MM.1S (cell line): ENCODE results near the gene CFAP54.

Source experiments
- DNase-seq: peaks from one replicate; pipeline ENCODE4 v3.0.0-alpha.2; 2015
- H2AFZ ChIP-seq: fragments of 300-600 bp; sonication (generic); 2 replicates; pipeline ENCODE4 v1.6.0; 2016; ENCODE audit warnings: antibody characterized with exemption, low read length
- H3F3A ChIP-seq: fragments of 300-600 bp; sonication (generic); 2 replicates; pipeline ENCODE4 v1.6.1; 2016; ENCODE audit warnings: mild to moderate bottlenecking, antibody characterized with exemption, low read length, moderate library complexity, mixed read lengths; ENCODE audit not compliant: insufficient read depth
- H3K27ac ChIP-seq: fragments of 300-600 bp; sonication (generic); 2 replicates; pipeline ENCODE4 v1.5.1; 2016; ENCODE audit warnings: mild to moderate bottlenecking, low read length
- H3K27me3 ChIP-seq: fragments of 300-600 bp; sonication (generic); replicated peaks from 2 replicates; pipeline ENCODE4 v1.6.0; 2016; ENCODE audit warnings: low read length; ENCODE audit not compliant: insufficient read depth
- H3K36me3 ChIP-seq: fragments of 300-600 bp; sonication (generic); replicated peaks from 2 replicates; pipeline ENCODE4 v1.6.1; 2016; ENCODE audit warnings: mild to moderate bottlenecking, low read length, mixed read lengths; ENCODE audit not compliant: insufficient read depth
- H3K4me1 ChIP-seq: fragments of 300-600 bp; sonication (generic); 2 replicates; pipeline ENCODE4 v1.6.1; 2016; ENCODE audit warnings: low read length, mixed read lengths
- H3K4me2 ChIP-seq: fragments of 300-600 bp; sonication (generic); 2 replicates; pipeline ENCODE4 v1.6.0; 2016; ENCODE audit warnings: low read depth, low read length
- H3K4me3 ChIP-seq: fragments of 300-600 bp; sonication (generic); 2 replicates; pipeline ENCODE4 v1.5.1; 2016; ENCODE audit warnings: low read length, mixed read lengths
- H3K79me2 ChIP-seq: fragments of 300-600 bp; sonication (generic); 2 replicates; pipeline ENCODE4 v1.6.1; 2016; ENCODE audit warnings: mixed run types, low read length, mixed read lengths
- H3K9ac ChIP-seq: fragments of 300-600 bp; sonication (generic); 2 replicates; pipeline ENCODE4 v1.6.1; 2016; ENCODE audit warnings: low read length, mixed read lengths
- H3K9me2 ChIP-seq: fragments of 300-600 bp; sonication (generic); replicated peaks from 2 replicates; pipeline ENCODE4 v1.6.1; 2016; ENCODE audit warnings: mild to moderate bottlenecking, low read length, mixed read lengths; ENCODE audit not compliant: insufficient read depth
- H3K9me3 ChIP-seq: fragments of 300-600 bp; sonication (generic); replicated peaks from 2 replicates; pipeline ENCODE4 v1.6.1; 2016; ENCODE audit warnings: mild to moderate bottlenecking, low read length, mixed read lengths; ENCODE audit not compliant: insufficient read depth
- H4K20me1 ChIP-seq: fragments of 300-600 bp; sonication (generic); 2 replicates; pipeline ENCODE4 v1.6.1; 2016; ENCODE audit warnings: mild to moderate bottlenecking, low read length, moderate library complexity, mixed read lengths; ENCODE audit not compliant: insufficient read depth
- CTCF ChIP-seq: fragments of 300-600 bp; sonication (generic); IDR thresholded peaks from 2 replicates; pipeline ENCODE4 v1.5.1; 2016; ENCODE audit warnings: antibody characterized with exemption, low read length, mixed read lengths
- EZH2 ChIP-seq: fragments of 300-600 bp; sonication (generic); optimal IDR thresholded peaks from 2 replicates; pipeline ENCODE3; 2017; ENCODE audit warnings: low read depth, mild to moderate bottlenecking, antibody characterized with exemption, low read length, mixed read lengths
- EZH2phosphoT487 ChIP-seq: fragments of 300-600 bp; sonication (generic); IDR thresholded peaks from 2 replicates; pipeline ENCODE4 v1.6.1; 2018; ENCODE audit warnings: antibody characterized with exemption, low read length

Gene CFAP54

GRCh38 chr12:96522690-96523089 is 33.3 kb downstream of the CFAP54 start:
- Histone ChIP-seq H3K36me3 (no peaks in the 10 kb centered on the region; the same call in 1 of the 2 replicates), H3K4me3 (no peak overlapping the region), H3K27ac (no peak overlapping the region), H4K20me1 (no peaks in the 10 kb centered on the region), H3K27me3 (no peaks in the 10 kb centered on the region), H3K9ac (no peak overlapping the region), H3K4me2 (no peak overlapping the region), H3K4me1 (no peaks in the 10 kb centered on the region), H3F3A (no peaks in the 10 kb centered on the region), H2AFZ (no peak overlapping the region), H3K9me3 (no peaks in the 10 kb centered on the region), H3K9me2 (no peaks in the 10 kb centered on the region), H3K79me2 (no peaks in the 10 kb centered on the region)
- TF ChIP-seq EZH2 (no peak), EZH2phosphoT487 (no peak), CTCF (no peak)
- no peak for DNase-seq

DNA sequence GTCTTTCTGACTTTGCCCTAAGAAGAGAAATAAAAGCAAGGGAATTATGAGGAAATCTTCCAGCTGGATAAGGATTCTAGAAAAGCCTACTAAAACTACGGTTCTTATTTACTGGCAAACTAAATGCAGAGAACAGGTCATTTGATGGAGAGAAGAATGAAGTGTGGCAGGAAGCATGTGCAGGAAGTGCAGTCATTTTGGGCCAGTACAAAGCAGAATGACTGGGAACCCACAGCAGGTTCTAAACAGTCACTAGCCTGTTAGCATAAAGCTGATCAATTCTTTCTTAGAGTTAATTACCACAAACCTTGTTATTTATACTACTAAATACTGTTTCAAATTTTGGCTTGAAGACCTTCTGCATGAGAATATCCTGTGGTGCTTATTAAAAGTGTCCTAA is 36.7 kb downstream of the CFAP54 start:
- H3K4me3 ChIP-seq: no peak overlapping the region
- no peaks in the 10 kb centered on the region for H3F3A ChIP-seq
- H3K9ac ChIP-seq: no peak overlapping the region
- no peak for TF ChIP-seq EZH2
- TF ChIP-seq EZH2phosphoT487: no peak
- no peak for TF ChIP-seq CTCF
- H3K9me2 ChIP-seq: no peaks in the 10 kb centered on the region
- H3K79me2 ChIP-seq: no peaks in the 10 kb centered on the region
- H3K4me1 ChIP-seq: no peaks in the 10 kb centered on the region
- H3K4me2 ChIP-seq: no peak overlapping the region
- no peaks in the 10 kb centered on the region for H4K20me1 ChIP-seq
- no peak overlapping the region for H2AFZ ChIP-seq
- no peaks in the 10 kb centered on the region for H3K27me3 ChIP-seq
- no peak overlapping the region for H3K27ac ChIP-seq
- H3K36me3 ChIP-seq: no peaks in the 10 kb centered on the region; the same call in 1 of the 2 replicates
- DNase-seq: no peak
- H3K9me3 ChIP-seq: no peaks in the 10 kb centered on the region

- H3K9me3 ChIP-seq: no peaks in the 10 kb centered on the region
Measured at GRCh38 chr12:96529912-96530311, 40.5 kb downstream of the CFAP54 start.

More at GRCh38 chr12:96529912-96530311, 40.5 kb downstream of the CFAP54 start:
- Histone ChIP-seq H3K36me3 (no peaks in the 10 kb centered on the region; the same call in 1 of the 2 replicates), H3K9ac (no peak overlapping the region), H3K79me2 (no peaks in the 10 kb centered on the region), H3K4me2 (no peak overlapping the region), H4K20me1 (no peaks in the 10 kb centered on the region), H2AFZ (no peak overlapping the region), H3K27ac (no peak overlapping the region), H3K9me2 (no peaks in the 10 kb centered on the region), H3K27me3 (no peaks in the 10 kb centered on the region), H3K4me1 (no peaks in the 10 kb centered on the region), H3F3A (no peaks in the 10 kb centered on the region), H3K4me3 (no peak overlapping the region)
- TF ChIP-seq EZH2: no peak
- no peak for TF ChIP-seq CTCF
- no peak for TF ChIP-seq EZH2phosphoT487
- no peak for DNase-seq
